ENCODE measurements around the gene TBC1D5.

Gene TBC1D5

DNA sequence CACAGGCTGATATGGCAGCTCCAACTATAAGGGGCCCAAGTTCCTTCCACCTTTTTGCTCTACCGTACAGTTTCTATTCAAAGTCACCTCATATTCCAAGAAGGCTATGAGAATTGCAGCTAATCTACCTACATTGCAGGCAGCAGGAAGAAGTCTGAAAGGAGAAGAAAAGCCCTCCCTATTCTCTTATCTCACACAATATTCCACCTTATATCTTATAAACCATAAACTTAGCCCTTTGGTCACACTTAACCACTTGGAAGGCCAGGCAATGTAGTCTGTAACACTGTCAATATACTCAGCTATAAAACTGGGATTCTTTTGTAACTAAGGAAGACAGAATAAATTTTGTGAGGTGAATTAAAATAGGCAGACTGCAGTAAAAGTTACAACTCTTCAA is 54.9 kb downstream of the TBC1D5 start:
- DNase-seq (ENCODE audit: low spot score), result no peak
- in situ Hi-C loops (cut with MboI; ENCODE audit: low pct_unique_long_range_greater_than_20kb, low sequenced_read_pairs, unreplicated experiment), result no loop called here
- TF ChIP-seq, protein P1, sequence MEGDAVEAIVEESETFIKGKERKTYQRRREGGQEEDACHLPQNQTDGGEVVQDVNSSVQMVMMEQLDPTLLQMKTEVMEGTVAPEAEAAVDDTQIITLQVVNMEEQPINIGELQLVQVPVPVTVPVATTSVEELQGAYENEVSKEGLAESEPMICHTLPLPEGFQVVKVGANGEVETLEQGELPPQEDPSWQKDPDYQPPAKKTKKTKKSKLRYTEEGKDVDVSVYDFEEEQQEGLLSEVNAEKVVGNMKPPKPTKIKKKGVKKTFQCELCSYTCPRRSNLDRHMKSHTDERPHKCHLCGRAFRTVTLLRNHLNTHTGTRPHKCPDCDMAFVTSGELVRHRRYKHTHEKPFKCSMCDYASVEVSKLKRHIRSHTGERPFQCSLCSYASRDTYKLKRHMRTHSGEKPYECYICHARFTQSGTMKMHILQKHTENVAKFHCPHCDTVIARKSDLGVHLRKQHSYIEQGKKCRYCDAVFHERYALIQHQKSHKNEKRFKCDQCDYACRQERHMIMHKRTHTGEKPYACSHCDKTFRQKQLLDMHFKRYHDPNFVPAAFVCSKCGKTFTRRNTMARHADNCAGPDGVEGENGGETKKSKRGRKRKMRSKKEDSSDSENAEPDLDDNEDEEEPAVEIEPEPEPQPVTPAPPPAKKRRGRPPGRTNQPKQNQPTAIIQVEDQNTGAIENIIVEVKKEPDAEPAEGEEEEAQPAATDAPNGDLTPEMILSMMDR (IDR thresholded peaks at IDR 0.05; ENCODE audit: extremely low read depth, insufficient read depth, missing control alignments), result no peak

DNA sequence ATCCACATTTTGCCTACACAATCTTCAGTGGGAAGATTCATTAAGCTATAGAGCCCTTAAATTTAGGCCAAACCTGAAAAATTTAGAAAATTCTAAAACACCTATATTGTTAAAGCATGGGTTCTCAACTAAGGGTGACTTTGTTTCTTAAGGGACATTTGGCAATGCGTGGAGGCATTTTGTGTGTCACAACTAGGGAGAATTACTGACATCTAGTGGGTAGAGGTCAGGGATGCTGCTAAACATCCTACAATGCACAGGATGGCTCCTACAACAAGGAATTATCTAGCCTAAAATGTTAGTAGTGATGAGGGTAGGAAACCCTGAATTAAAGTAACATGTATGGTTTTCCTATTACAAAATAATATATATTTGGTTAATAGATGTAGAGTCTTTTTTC is 55.8 kb downstream of the TBC1D5 start:
- DNase-seq (ENCODE audit: low spot score), result no peak
- in situ Hi-C loops (cut with MboI; ENCODE audit: low pct_unique_long_range_greater_than_20kb, low sequenced_read_pairs, unreplicated experiment), result no loop called here

DNA sequence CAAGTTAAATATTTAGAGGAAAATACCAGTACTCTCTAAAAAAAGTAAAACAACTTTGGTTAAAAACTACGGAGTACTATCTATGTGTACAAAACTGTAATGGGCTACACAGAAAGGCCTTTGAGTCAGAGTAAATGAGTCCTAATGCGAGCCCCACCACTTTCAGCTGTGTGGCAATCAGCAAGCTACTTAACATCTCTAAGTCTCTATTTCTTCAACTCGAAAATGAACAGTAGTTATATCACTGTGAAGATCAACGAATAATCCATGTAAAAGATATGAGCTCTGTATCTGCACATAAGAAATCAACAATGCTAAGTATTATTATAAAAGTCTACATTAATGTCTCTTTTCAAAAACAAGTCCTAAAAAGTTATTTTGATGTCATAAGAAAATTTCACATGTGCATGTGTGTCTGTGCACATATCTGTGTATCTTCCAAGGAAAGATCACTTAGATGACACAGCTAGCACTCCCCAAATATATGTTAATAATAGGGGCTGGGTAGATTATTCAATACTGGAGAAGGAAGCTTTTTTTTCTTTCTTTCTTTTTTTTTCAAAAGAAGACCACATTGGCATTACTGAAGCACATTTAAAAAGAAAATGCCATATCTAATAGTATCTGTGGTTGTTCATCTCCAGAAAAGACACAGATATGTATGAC is 58.8 kb downstream of the TBC1D5 start:
- no peak for DNase-seq (ENCODE audit: low spot score)
- TF ChIP-seq, protein P1 (IDR thresholded peaks at IDR 0.05; ENCODE audit: extremely low read depth, insufficient read depth, missing control alignments), result no peak
- in situ Hi-C loops (cut with MboI; ENCODE audit: low pct_unique_long_range_greater_than_20kb, low sequenced_read_pairs, unreplicated experiment), result no loop called here

More for the DNA sequence above, 55.8 kb downstream of the TBC1D5 start:
- TF ChIP-seq, protein P1 (IDR thresholded peaks at IDR 0.05; ENCODE audit: extremely low read depth, insufficient read depth, missing control alignments), result peak; percentile 29

DNA sequence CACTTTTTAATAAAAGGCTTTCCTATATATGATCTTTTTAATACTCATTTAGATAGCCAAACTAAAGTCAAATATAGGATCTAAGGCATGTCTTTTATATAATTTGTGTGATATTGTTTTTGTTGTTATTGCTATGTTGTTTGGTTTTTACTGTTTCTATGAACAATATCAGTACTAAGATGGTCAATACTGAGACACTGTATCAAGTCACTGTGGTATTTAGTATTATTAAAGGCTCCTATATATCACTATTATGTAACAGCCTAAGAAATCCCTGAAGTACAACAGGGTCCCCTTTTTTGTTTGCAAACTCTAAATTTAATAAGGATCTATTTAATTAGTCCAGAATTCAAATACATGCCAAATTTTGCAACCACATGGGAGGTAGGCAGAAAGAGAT is 61.9 kb downstream of the TBC1D5 start:
- DNase-seq (ENCODE audit: low spot score), result no peak
- TF ChIP-seq, protein P1 (IDR thresholded peaks at IDR 0.05; ENCODE audit: extremely low read depth, insufficient read depth, missing control alignments), result no peak
- in situ Hi-C loops (cut with MboI; ENCODE audit: low pct_unique_long_range_greater_than_20kb, low sequenced_read_pairs, unreplicated experiment), result no loop called here

DNA sequence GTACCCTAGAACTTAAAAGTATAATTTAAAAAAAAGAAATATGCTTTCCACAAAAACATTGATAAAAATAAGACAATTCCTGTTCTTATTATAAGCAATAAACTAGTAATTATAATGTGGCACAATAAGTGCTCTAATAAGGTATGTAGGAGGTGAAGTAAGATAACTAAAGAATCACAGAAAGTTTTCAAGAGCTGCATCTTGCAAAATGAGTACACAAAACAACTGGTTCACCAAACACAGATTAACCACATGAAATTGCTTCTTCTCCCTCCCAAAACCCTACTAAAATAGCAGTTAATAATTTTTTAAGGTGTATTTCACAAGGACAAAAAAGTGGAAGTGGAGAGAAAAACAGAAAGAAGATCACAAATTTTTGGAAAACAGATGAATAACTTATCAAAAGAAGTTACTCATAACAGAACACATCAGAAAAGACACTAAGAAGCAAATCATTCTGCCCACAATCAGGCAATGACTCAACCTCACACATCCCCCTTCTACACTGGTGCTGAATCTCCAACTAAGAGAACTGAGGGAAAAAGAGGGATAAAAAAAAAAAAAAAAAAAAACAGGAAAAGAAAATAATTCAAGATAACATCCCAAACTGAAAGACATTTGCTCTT is 64.2 kb downstream of the TBC1D5 start:
- no peak for DNase-seq (ENCODE audit: low spot score)
- TF ChIP-seq, protein P1 (IDR thresholded peaks at IDR 0.05; ENCODE audit: extremely low read depth, insufficient read depth, missing control alignments), result no peak
- in situ Hi-C loops (cut with MboI; ENCODE audit: low pct_unique_long_range_greater_than_20kb, low sequenced_read_pairs, unreplicated experiment), result no loop called here

DNA sequence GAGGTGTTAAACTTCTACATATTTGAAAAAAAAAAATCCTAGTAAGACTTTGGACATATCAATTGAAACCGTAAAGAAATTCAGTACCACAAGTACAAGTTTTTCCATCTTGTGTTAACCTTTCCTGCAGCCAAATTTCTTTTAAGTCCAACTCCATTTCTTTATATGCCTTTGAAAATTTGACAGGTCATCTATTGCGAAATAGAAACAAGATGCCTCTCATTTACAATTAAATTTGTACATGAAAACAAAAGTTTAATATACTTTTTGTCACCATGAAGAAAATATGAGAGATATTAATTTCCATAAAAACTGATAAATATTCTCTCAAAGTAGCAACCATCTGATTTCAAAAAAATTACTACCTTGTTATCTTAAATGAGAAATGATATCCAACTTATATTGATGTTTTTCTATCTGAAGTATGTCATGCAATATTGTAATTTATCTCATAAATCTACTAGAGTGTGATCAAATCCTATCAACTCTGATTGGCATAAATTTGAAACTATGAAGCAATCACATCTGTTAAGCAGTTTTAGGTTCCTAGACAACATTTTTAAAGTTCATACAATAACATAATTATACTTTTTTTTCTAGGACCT is 68.2 kb downstream of the TBC1D5 start:
- DNase-seq (ENCODE audit: low spot score), result no peak
- in situ Hi-C loops (cut with MboI; ENCODE audit: low pct_unique_long_range_greater_than_20kb, low sequenced_read_pairs, unreplicated experiment), result no loop called here
- TF ChIP-seq, protein P1 (IDR thresholded peaks at IDR 0.05; ENCODE audit: extremely low read depth, insufficient read depth, missing control alignments), result no peak

Measured in GM13977 (cell line).